H1 (cell line): Measurements from ENCODE around the gene IGSF9B. TPM values are rescaled to one million over a fixed set of nuclear protein-coding genes. Genes with fewer than 3 reads are reported as not detected.

ENCODE experiments used
- CTCF ChIA-PET: fragments of 300-600 bp; sonication (Branson Sonifier 250); formaldehyde crosslinking; loops from one replicate; lab custom pipeline; 2021; ENCODE audit not compliant: partially characterized antibody; lab: Charles Lee
- POLR2A ChIA-PET: fragments of 300-600 bp; sonication (Branson Sonifier 250); formaldehyde crosslinking; loops from one replicate; lab custom pipeline; 2021; ENCODE audit warnings: inconsistent platforms; ENCODE audit not compliant: partially characterized antibody; lab: Charles Lee
- DNase-seq, 2 experiments: peaks; one replicate each; pipeline versions ENCODE4 v3.0.0 to v3.0.0-alpha.2; 2010 to 2022; ENCODE audit warnings: low spot score in 2 of 2, low read depth in 1 of 2, mixed read lengths in 1 of 2
- FAIRE-seq: peaks from 2 replicates; lab custom pipeline; 2011; peaks lifted over from hg19 to GRCh38; lab: Jason Lieb, UNC
- H2AFZ ChIP-seq: 2 replicates; pipeline ENCODE4 v1.8.1; 2012; ENCODE audit warnings: low read length, inconsistent platforms
- H2AK5ac ChIP-seq: 2 replicates; pipeline ENCODE4 v1.6.1; 2013; ENCODE audit warnings: low read depth, low read length
- H2BK120ac ChIP-seq: replicated peaks from 2 replicates; pipeline ENCODE3; 2013; ENCODE audit warnings: low read depth, low read length, inconsistent platforms
- H2BK12ac ChIP-seq: 2 replicates; pipeline ENCODE4 v1.6.1; 2013; ENCODE audit warnings: low read depth, low read length
- H2BK15ac ChIP-seq: 2 replicates; pipeline ENCODE4 v1.6.1; 2013; ENCODE audit warnings: low read length
- H2BK20ac ChIP-seq: 2 replicates; pipeline ENCODE4 v1.6.1; 2013; ENCODE audit warnings: low read length
- H2BK5ac ChIP-seq: 2 replicates; pipeline ENCODE4 v1.6.1; 2013; ENCODE audit warnings: low read depth, low read length
- H3K14ac ChIP-seq: 2 replicates; pipeline ENCODE4 v1.6.1; 2013; ENCODE audit warnings: inconsistent platforms; ENCODE audit not compliant: insufficient read length
- H3K18ac ChIP-seq: 2 replicates; pipeline ENCODE4 v1.6.1; 2013; ENCODE audit warnings: low read length; ENCODE audit errors: extremely low read depth
- H3K23ac ChIP-seq: 2 replicates; pipeline ENCODE4 v1.6.1; 2013; ENCODE audit warnings: inconsistent platforms; ENCODE audit not compliant: insufficient read length
- H3K23me2 ChIP-seq: 2 replicates; pipeline ENCODE4 v1.6.1; 2013; ENCODE audit warnings: low read depth, low read length
- H3K27ac ChIP-seq: 2 replicates; pipeline ENCODE4 v1.6.1; 2011; ENCODE audit warnings: low read depth, low read length, inconsistent platforms
- H3K27me3 ChIP-seq, 4 experiments: replicated peaks in 1 of 4; 1 replicate in 1 of 4; 2 replicates in 3 of 4; pipeline versions ENCODE4 v1.6.1 to v1.8.1; 2011 to 2013; ENCODE audit warnings: low read length in 3 of 4, mild to moderate bottlenecking in 3 of 4, inconsistent platforms in 2 of 4, mixed read lengths in 2 of 4, moderate library complexity in 1 of 4; ENCODE audit not compliant: control insufficient read depth in 3 of 4, insufficient read depth in 3 of 4; ENCODE audit errors: extremely low read depth in 1 of 4
- H3K36me3 ChIP-seq, 4 experiments: 2 replicates each; pipeline versions ENCODE4 v1.6.1 to v1.8.1; 2011 to 2013; ENCODE audit warnings: mild to moderate bottlenecking in 4 of 4, low read length in 3 of 4, moderate library complexity in 2 of 4, control low read depth in 1 of 4, inconsistent platforms in 1 of 4; ENCODE audit not compliant: insufficient read depth in 4 of 4, control insufficient read depth in 2 of 4
- H3K4ac ChIP-seq: replicated peaks from 2 replicates; pipeline ENCODE3; 2013; ENCODE audit warnings: low read length, low read depth, mixed read lengths, inconsistent platforms; ENCODE audit not compliant: insufficient read length
- H3K4me1 ChIP-seq, 4 experiments: replicated peaks in 1 of 4; 1 replicate in 1 of 4; 2 replicates in 3 of 4; pipeline versions ENCODE4 v1.6.1 to v1.8.1; 2011 to 2013; ENCODE audit warnings: low read length in 3 of 4, inconsistent platforms in 2 of 4, mixed read lengths in 1 of 4; ENCODE audit not compliant: insufficient read depth in 4 of 4, control insufficient read depth in 3 of 4
- H3K4me2 ChIP-seq, 2 experiments: 2 replicates each; pipeline versions ENCODE4 v1.6.1 to v1.8.1; 2011 to 2013; ENCODE audit warnings: low read depth in 2 of 2, low read length in 2 of 2, control low read depth in 1 of 2, inconsistent platforms in 1 of 2, mild to moderate bottlenecking in 1 of 2; ENCODE audit not compliant: insufficient read depth in 1 of 2
- H3K4me3 ChIP-seq, 4 experiments: fragments of 200-600, 300-600 bp in 1 of 4; sonication (generic), shearing (Covaris generic), sonication (Bioruptor Twin) in 1 of 4; 2 replicates each; pipeline versions ENCODE4 v1.5.1 to v1.8.1; 2011 to 2016; ENCODE audit warnings: low read length in 4 of 4, low read depth in 3 of 4, control low read depth in 2 of 4, inconsistent platforms in 2 of 4, mild to moderate bottlenecking in 2 of 4, mixed read lengths in 1 of 4, moderate library complexity in 1 of 4; ENCODE audit not compliant: insufficient read depth in 2 of 4; ENCODE audit errors: extremely low read depth in 1 of 4
- H3K56ac ChIP-seq: replicated peaks from 2 replicates; pipeline ENCODE3; 2013; ENCODE audit warnings: low read depth, mild to moderate bottlenecking, mixed read lengths, low read length, inconsistent platforms; ENCODE audit not compliant: insufficient read length
- H3K79me1 ChIP-seq: 2 replicates; pipeline ENCODE4 v1.6.1; 2013; ENCODE audit warnings: low read depth, low read length, control low read depth
- H3K79me2 ChIP-seq, 2 experiments: 2 replicates each; pipeline versions ENCODE4 v1.6.1 to v1.8.1; 2012 to 2013; ENCODE audit warnings: low read length in 2 of 2, mild to moderate bottlenecking in 2 of 2, inconsistent platforms in 1 of 2; ENCODE audit not compliant: insufficient read depth in 2 of 2, control insufficient read depth in 1 of 2
- H3K9ac ChIP-seq, 4 experiments: replicated peaks in 1 of 4; 1 replicate in 1 of 4; 2 replicates in 3 of 4; pipeline versions ENCODE4 v1.6.1 to v1.8.1; 2011 to 2013; ENCODE audit warnings: low read depth in 3 of 4, low read length in 3 of 4, control low read depth in 2 of 4, mild to moderate bottlenecking in 2 of 4, moderate library complexity in 2 of 4, inconsistent platforms in 1 of 4; ENCODE audit errors: extremely low read depth in 1 of 4
- H3K9me3 ChIP-seq, 2 experiments: 2 replicates each; pipeline versions ENCODE4 v1.6.1 to v1.8.1; 2012 to 2013; ENCODE audit warnings: mild to moderate bottlenecking in 2 of 2, moderate library complexity in 2 of 2, control low read depth in 1 of 2, inconsistent platforms in 1 of 2, low read depth in 1 of 2, low read length in 1 of 2, mixed read lengths in 1 of 2; ENCODE audit not compliant: insufficient read depth in 2 of 2
- H4K20me1 ChIP-seq, 2 experiments: replicated peaks in 1 of 2; 2 replicates each; pipeline versions ENCODE3 to v1.8.1; 2011 to 2013; ENCODE audit warnings: inconsistent platforms in 2 of 2, low read length in 2 of 2, mild to moderate bottlenecking in 1 of 2; ENCODE audit not compliant: insufficient read depth in 2 of 2, control insufficient read depth in 1 of 2
- H4K5ac ChIP-seq: 2 replicates; pipeline ENCODE4 v1.6.1; 2013; ENCODE audit warnings: low read length, low read depth, mixed read lengths, inconsistent platforms; ENCODE audit not compliant: insufficient read length
- H4K8ac ChIP-seq: 2 replicates; pipeline ENCODE4 v1.8.0; 2013; ENCODE audit warnings: mild to moderate bottlenecking, moderate library complexity, low read length, inconsistent platforms; ENCODE audit not compliant: insufficient read depth; ENCODE audit errors: extremely low read depth
- H4K91ac ChIP-seq: replicated peaks from 2 replicates; pipeline ENCODE3; 2013; ENCODE audit warnings: low read length, mixed read lengths, inconsistent platforms; ENCODE audit not compliant: insufficient read length
- ATF3 ChIP-seq: IDR thresholded peaks from 2 replicates; pipeline ENCODE4 v1.6.1; 2011; ENCODE audit warnings: low read depth, mild to moderate bottlenecking, low read length; ENCODE audit not compliant: insufficient read depth
- CTBP2 ChIP-seq: IDR thresholded peaks from 2 replicates; pipeline ENCODE4 v1.7.0; 2011; ENCODE audit warnings: borderline replicate concordance, mild to moderate bottlenecking, moderate library complexity, mixed read lengths, low read length; ENCODE audit not compliant: insufficient read depth, insufficient read length
- GABPA ChIP-seq: IDR thresholded peaks from 2 replicates; pipeline ENCODE4 v1.6.1; 2011; ENCODE audit warnings: mild to moderate bottlenecking, low read length, moderate library complexity, borderline replicate concordance; ENCODE audit not compliant: insufficient read depth
- HDAC2 ChIP-seq, 2 experiments: fragments of 300-600 bp in 1 of 2; sonication (generic) in 1 of 2; IDR thresholded peaks; 2 replicates each; pipeline ENCODE4 v1.6.1; 2011 to 2012; ENCODE audit warnings: low read depth in 2 of 2, low read length in 2 of 2, mild to moderate bottlenecking in 2 of 2, moderate library complexity in 2 of 2, borderline replicate concordance in 1 of 2, inconsistent platforms in 1 of 2
- JUND ChIP-seq: IDR thresholded peaks from 2 replicates; pipeline ENCODE4 v1.6.1; 2011; ENCODE audit warnings: mild to moderate bottlenecking, improper control_type of control experiment, low read length
- KDM5A ChIP-seq: fragments of 200-600 bp; IDR thresholded peaks from 2 replicates; pipeline ENCODE4 v1.7.1; 2012; ENCODE audit warnings: mild to moderate bottlenecking, low read length, inconsistent platforms, mixed read lengths
- MAX ChIP-seq: IDR thresholded peaks from 2 replicates; pipeline ENCODE4 v1.6.1; 2012; ENCODE audit warnings: inconsistent platforms
- NANOG ChIP-seq: IDR thresholded peaks from 2 replicates; pipeline ENCODE4 v1.6.1; 2011; ENCODE audit warnings: low read length, low read depth, mild to moderate bottlenecking, inconsistent platforms; ENCODE audit not compliant: insufficient read depth, poor library complexity, severe bottlenecking
- RFX5 ChIP-seq: IDR thresholded peaks from 2 replicates; pipeline ENCODE4 v1.6.1; 2011; ENCODE audit warnings: low read depth, low read length, improper control_type of control experiment, borderline replicate concordance
- SAP30 ChIP-seq: fragments of 300-600 bp; sonication (generic); IDR thresholded peaks from 2 replicates; pipeline ENCODE4 v1.7.1; 2012; ENCODE audit warnings: low read length, moderate library complexity, mild to moderate bottlenecking, inconsistent platforms; ENCODE audit not compliant: insufficient read depth, insufficient replicate concordance
- SIRT6 ChIP-seq: IDR thresholded peaks from one replicate; pipeline ENCODE4 v1.7.1; 2012; ENCODE audit warnings: low read length, inconsistent platforms
- SP2 ChIP-seq: IDR thresholded peaks from 2 replicates; pipeline ENCODE4 v1.6.1; 2012; ENCODE audit warnings: mild to moderate bottlenecking, low read length, inconsistent platforms
- YY1 ChIP-seq: IDR thresholded peaks from 2 replicates; pipeline ENCODE4 v1.6.1; 2011; ENCODE audit warnings: low read depth, mild to moderate bottlenecking, low read length
- WGBS, 2 experiments: shearing (Covaris generic) in 1 of 2; methylation state at CpG; one replicate each; pipeline versions ENCODE4 v1.1.6 to v1.1.7; 2013 to 2015; ENCODE audit warnings: low lambda C conversion rate in 2 of 2, mixed read lengths in 2 of 2, inconsistent platforms in 1 of 2, low coverage in 1 of 2, missing lambda C conversion rate in 1 of 2; ENCODE audit not compliant: insufficient replicate concordance in 2 of 2, insufficient coverage in 1 of 2, insufficient read length in 1 of 2; ENCODE audit errors: extremely low coverage in 1 of 2, missing lambda C conversion rate in 1 of 2; 5-methylcytosine and 5-hydroxymethylcytosine counted together
- polyA plus RNA-seq, 7 experiments: library from polyadenylated mRNA; depleted of rRNA in 3 of 7; stranded (reverse) in 5 of 7; unstranded in 2 of 7; fragments of >200 nt in 5 of 7; fragments of 200-250 nt in 2 of 7; gene quantifications; 1 replicate in 5 of 7; 2 replicates in 1 of 7; 4 replicates in 1 of 7; pipeline versions ENCODE4 v1.2.1 to v1.2.3, GENCODE V29; 2011 to 2013; ENCODE audit warnings: missing spikeins in 2 of 7, mixed read lengths in 2 of 7
- total RNA-seq: library from RNA; stranded (reverse); fragmentation: NEBNext Ultra II Directional; extraction: Animal tissue kit (Norgen Biotek cat#: 25700); gene quantifications from 2 replicates; pipeline ENCODE4 v1.2.1, GENCODE V29; 2021

IGSF9B gene
- total and polyA plus RNA-seq, 2 of the 8 experiments (the other 6 are each of a cell fraction or from before 2014, with no cell fraction given) = 16.5 to 49.2 TPM

DNA sequence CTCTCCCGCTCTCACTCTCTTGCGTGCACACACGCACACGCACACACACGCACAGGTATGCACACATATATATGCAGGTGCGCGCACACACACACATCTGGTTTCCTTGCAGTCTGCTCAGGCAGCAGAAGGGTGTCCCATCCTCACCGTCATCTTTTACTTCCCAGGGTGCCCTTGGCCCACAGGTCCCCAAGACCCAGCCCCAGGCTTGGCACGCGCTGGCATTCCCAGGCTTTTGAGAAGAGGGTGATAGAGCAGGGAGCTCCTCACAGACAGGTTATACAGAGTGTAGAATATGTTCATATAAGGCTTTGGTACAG lies 59.5 kb downstream of the IGSF9B start:
- peaks cover 2% of the 10 kb centered on the region; the same call in 1 of the 2 replicates for H3K79me1 ChIP-seq
- FAIRE-seq (no peak), DNase-seq (peak in 1 of 2 experiments; percentile 22)
- H2BK20ac ChIP-seq = no peak overlapping the region
- H2BK120ac ChIP-seq = no peak overlapping the region
- H3K18ac ChIP-seq = no peak overlapping the region
- 0 out of 2 replicates have a peak overlapping the region, but pooled peaks have one; percentile 75 for H2BK12ac ChIP-seq
- no peak overlapping the region for H3K27ac ChIP-seq
- no peak overlapping the region for H3K23ac ChIP-seq
- no peak overlapping the region for H3K4me3 ChIP-seq
- no peak overlapping the region for H4K8ac ChIP-seq
- H3K56ac ChIP-seq = no peak overlapping the region
- WGBS, 2 experiments = 91% methylated on average over 10 of the region's 10 CpGs; no CpG with 5 or more reads in 1 of the 2 experiments
- no peaks in the 10 kb centered on the region for H3K9me3 ChIP-seq
- H2BK5ac ChIP-seq = no peak overlapping the region
- no peak overlapping the region for H3K14ac ChIP-seq
- H4K20me1 ChIP-seq = peaks cover 0 to 7% of the 10 kb centered on the region in 2 experiments
- no peak overlapping the region for H2AFZ ChIP-seq
- H3K4me1 ChIP-seq = peaks cover 7 to 18% (median 11%) of the 10 kb centered on the region in 4 experiments
- no peak overlapping the region for H4K91ac ChIP-seq
- no peak overlapping the region for H3K4ac ChIP-seq
- no peaks in the 10 kb centered on the region for H3K79me2 ChIP-seq
- no peak overlapping the region for H2BK15ac ChIP-seq
- H3K27me3 ChIP-seq = no peaks in the 10 kb centered on the region; a peak in 2 of 7 replicates
- H4K5ac ChIP-seq = no peak overlapping the region
- no peak overlapping the region for H2AK5ac ChIP-seq
- H3K36me3 ChIP-seq = peaks cover 0 to 6% (median 0%) of the 10 kb centered on the region in 4 experiments; a peak in 2 of 8 replicates
- ChIA-PET CTCF (interaction anchor here (0.6 to 1.9 kb wide), 6 partner anchors 10 to 151 kb away, joined by 3 to 4 read pairs (median 3); no protein-coding TSS in a partner anchor), POLR2A (interaction anchor here (0.9 kb wide), 1 partner anchor 827 kb away, joined by 3 read pairs; no protein-coding TSS in a partner anchor)
- peaks cover 10% of the 10 kb centered on the region for H3K23me2 ChIP-seq
- no peak overlapping the region for H3K9ac ChIP-seq
- H3K4me2 ChIP-seq = no peak overlapping the region
- TF ChIP-seq MAX (no peak), CTBP2 (no peak), YY1 (no peak), RFX5 (no peak), KDM5A (no peak), SP2 (no peak), GABPA (no peak), SIRT6 (no peak), ATF3 (no peak), HDAC2 (IDR thresholded peaks at IDR 0.05; ENCODE audit: borderline replicate concordance in 1 of 2, low read depth in 2 of 2, low read length in 2 of 2) (no peak), JUND (no peak), SAP30 (no peak), NANOG (no peak)
